Measurements from ENCODE around the gene KCNQ2.
"Not testable (repeated sequence)": the region's sequence is repeated elsewhere in the genome, so short reads cannot be mapped to it uniquely, and the experiment has no call there.

The KCNQ2 gene

GRCh38 chr20:63380346-63380870, 92.0 kb downstream of the KCNQ2 start:
- no peak for DNase-seq

GRCh38 chr20:63379872-63380271, 92.6 kb downstream of the KCNQ2 start:
- DNase-seq = not testable (repeated sequence)

- no peak for DNase-seq
These were observed 93.2 kb downstream of the KCNQ2 start for GRCh38 chr20:63379296-63379695.

GRCh38 chr20:63378626-63379025, 93.8 kb downstream of the KCNQ2 start:
- no peak for DNase-seq

DNA sequence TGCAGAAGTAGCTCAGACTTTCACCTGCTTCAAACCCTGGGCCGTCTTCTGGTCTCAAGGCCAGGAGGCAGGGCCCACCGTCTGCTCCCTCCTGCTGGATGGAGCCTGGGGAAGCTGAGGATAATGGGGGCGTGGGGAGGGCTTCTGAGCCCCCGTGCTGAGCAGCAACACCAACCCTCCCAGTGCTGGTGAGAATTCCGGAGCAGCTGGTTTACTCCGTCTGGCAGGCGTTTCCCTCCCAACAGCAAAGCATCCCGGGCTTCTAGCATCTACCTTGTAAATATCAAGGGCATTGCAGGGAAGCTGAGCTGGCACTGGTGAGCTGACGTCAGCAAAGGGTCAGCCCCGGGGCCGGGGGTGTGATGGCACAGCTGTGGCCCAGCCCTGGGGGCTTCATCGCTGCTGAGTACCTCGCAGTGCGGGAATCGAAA, 94.5 kb downstream of the KCNQ2 start:
- no peak for DNase-seq

DNA sequence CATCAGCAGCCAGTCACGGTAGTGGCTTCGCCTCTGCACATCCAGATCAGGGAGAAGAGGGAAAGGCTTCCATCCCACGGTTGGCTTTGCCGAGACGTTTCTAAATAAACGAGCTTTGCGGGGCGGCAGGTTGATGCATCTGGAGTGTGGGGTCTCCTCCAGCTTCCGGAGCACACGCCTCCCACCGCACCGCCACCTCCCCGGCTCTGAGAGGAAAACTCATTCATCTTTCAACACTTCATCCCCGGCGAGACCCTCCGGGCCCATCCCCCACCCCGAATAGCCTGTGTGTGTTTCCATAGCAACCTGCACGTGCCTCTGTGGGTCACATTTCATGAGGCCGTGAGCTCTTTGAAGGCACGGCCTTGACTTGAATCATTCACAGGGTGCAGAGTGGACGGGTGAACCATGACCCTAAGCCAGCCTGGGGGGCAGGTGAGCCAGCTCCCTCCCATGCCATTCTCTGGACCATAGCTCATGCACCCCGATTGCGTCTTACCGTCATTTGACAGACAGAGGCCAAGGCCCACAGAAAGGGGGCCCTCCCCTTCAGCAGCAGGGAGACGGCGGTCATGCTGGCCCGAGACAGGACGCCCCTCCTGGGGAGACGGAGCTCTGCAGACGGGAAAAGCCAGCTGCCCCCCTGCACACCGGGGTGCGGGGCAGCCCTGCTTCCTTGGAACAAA, 95.1 kb downstream of the KCNQ2 start:
- peak; percentile 49 to 77 for DNase-seq

DNA sequence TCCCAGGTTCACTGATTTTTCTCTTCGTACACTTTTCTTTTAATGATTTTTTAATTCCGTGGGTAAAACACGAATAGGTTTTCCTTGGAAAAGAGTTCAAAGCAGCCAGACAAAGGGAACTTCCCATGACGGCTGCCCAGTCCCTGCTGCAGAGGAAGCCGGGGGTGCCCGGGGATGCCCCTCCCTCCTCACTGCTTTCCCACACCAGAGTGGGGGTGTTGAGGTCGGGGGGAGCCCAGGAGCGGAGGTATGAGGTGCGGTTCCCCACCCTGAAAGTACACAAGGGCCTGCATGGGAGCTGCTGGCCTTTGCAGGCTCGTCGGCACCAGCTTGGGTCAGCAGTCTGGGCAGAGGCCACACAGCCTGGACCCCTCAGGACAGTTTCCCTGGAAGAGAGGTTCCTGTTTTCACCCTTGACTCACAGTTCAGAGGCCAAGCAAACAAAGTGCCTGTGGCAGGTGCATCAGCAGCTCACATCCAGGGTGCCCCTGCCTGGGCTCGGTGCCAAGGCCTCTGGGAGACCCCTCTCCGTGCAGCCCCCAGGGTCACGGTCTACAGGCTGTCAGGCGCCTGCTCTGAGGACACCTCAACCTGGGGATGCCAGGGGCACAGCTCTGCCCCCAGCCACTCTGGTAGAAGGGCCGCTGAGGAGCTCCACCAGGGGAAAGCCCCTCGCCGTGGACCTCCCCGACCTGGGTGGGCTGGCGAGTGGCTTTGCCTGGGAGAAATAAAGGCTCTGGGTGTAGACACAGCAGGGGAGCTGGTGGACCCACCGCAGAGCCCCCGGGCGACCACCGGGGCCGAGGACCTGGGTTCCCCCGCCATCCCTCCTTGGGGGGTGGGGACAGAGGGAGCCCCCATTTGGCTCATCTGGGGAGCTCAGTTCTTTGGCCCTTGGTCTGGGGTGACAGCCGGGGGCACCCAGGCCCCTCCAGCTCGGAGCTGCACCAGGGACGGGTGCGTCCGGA, 95.9 kb downstream of the KCNQ2 start:
- no peak for DNase-seq

DNA sequence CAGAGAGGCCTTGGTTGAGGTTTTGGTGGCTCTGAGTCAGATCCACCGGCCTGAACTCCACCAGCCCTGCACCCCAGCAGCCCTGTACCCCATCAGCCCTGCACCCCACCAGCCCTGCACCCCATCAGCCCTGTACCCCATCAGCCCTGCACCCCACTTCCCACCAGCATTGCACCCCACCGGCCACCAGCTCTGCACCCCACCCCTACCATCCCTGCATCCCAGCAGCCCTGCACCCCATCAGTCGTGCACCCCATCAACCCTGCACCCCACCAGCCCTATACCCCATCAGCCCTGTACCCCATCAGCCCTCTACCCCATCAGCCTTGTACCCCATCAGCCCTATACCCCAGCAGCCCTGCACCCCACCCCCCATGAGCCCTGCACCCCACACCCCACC, 97.0 kb downstream of the KCNQ2 start:
- DNase-seq = no peak

DNA sequence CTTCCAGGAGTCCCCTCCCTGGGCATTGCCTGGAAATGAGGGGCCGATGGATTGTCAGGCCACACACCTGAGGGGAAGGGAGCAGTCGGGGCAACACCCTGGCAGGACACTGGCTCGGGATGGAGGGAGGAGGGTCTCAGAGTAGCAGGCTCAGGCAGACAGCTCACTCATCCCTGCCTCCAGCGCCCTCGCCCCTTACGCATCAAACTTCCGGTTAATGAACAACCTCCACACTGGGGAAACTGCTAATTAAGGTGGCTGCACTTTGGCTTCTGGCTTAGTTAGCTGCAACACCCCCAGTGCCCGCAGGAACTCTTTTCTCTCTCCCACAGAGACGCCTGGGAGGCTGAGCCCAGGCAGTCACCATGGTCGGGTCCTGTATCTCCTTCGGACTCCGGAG, 98.0 kb downstream of the KCNQ2 start:
- DNase-seq = no peak

GRCh38 chr20:63373996-63374395, 98.5 kb downstream of the KCNQ2 start:
- no peak for DNase-seq

DNA sequence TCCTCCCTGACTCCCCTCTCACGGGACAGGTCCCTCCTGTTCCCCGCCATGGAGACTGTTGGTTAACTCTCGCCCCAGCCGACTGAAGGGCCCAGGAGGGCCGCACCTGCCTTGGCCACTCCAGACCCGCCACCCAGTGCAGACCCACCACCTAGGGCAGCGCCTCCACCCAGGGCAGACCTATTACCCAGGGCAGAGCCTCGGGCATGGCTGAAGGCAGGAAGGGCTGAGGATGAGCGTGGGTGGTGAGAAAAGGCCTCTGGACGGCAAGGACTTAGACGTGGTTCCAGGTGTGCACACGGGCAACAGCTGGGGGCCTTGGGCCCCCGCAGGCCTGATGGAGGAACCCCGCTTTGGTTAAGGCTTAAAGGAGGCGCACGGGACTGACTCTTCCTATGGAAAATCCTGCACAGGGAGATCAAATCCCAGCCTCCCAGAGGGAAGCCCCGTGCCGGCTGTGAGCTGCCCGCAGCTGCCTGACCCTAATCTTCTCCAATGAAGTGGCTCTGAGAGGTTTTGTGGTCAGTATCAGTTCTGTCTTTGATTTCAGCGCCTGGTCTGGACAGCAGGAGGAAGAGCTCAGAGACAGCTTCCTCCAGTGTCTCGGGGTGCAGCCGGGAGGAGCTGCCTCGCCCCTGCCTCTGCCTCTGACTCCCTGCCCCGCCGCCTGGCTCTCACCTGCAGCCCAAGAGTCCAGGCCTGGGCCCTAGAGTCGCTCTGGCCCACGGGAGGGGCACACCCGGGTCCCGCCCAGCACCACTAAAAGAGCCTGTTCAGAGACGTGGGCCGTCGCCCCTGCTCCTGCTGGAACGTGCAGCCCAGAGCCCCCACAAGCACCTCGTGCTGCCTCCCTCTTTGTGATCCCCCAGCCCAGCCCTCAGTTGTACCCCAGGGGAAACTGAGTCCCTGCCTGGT, 99.2 kb downstream of the KCNQ2 start:
- no peak for DNase-seq

DNA sequence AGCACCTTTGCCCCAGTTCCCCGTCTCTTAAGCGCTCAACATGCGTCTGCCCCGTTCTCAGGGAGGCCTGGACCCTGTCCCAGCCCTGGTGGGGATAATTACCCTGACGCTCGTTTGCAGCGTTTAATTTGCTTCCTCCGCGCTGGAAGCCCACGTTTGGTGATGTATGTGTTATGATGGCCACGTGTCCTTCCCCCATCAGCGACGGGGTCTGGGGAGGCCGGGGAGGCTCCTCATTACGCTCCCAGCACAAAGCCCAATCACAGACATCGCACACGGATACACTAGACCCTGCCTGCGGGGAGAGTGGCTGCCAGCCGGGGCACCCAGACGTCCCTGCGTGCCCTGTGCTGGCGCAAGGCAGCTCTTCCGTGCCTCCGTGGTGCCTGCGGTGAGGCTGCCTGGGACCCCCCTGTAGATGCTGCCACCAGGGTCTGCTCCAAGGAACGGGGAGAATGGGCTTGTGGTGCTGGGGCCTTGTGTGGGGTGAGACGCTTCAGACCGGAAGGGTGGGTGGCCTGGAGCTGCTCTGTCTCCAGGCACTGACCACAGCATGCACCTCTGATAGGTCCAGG, 101.1 kb downstream of the KCNQ2 start:
- no peak for DNase-seq

DNA sequence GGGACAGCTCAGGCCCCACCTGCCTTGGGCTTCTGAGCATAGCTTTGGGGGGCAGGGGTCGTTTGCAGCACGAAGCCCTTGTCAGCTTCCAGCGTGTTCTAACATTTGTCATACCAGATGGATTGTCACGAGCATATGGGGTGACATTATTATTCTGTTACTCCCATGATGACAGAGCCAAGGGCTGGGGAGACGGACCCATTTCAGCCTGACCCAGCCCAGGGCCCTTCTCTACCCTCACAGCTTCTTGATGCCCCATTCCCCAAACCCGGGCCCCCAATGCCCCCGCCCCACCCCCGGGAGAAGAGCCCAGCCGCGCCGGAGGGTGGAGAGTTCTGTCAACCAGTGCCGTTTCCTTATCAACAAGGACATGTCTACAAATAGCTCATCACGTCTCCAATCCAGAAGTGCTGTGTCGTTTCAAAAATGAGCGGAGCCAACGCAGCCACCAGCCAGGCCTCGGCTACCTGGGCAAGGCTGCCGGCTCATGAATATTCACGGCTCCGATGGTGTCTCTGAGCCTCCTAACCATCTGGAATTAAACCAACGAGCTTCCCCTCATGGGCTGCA, 101.8 kb downstream of the KCNQ2 start:
- peak in 1 of 2 experiments; percentile 62 for DNase-seq

DNA sequence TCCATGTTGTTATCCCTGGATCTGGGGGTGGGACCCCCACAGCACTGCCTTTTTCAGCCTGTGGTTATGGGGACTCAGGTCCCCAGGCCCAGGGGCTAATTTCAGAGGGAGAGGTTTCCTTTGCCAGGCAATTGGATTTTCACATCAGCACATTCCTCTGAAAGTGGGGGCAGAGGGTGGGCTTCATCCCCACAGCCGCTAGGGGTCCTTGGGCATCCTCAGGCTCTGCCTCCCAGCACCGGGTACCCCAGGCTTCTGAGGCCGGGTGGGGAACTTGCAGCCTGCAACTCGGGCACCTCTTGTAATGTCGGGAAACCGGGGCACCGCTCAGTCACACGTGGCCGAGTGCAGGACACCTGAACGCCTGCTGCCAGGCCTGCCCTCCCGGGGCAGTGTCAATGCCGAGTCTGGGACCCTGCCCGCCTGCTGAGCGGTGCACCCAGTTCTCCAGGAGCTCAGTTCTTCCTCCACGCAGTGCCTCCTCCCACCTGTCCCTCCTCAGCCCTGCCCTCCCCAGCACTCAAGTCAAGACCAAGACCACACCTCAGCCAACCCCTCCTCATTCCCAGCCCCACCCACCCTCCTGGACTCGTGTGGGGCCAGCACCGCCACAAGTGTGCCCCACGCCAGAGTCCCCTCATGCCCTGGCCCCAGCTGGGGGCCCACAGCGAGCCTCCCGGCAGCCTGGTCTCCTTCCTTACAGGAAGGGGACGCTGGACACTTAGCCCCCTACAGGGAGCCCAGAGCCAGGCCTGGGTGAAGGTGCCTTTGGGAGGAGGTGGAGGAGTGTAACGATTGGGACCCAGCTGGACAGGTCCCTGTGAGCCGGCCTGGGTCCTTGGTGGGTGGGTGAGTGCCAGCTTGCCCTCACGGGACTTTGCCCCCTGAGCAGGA, 102.5 kb downstream of the KCNQ2 start:
- no peak for DNase-seq

- DNase-seq = no peak
These were observed 103.4 kb downstream of the KCNQ2 start for GRCh38 chr20:63369024-63369530.

GRCh38 chr20:63368151-63368550, 104.3 kb downstream of the KCNQ2 start:
- DNase-seq = no peak

DNA sequence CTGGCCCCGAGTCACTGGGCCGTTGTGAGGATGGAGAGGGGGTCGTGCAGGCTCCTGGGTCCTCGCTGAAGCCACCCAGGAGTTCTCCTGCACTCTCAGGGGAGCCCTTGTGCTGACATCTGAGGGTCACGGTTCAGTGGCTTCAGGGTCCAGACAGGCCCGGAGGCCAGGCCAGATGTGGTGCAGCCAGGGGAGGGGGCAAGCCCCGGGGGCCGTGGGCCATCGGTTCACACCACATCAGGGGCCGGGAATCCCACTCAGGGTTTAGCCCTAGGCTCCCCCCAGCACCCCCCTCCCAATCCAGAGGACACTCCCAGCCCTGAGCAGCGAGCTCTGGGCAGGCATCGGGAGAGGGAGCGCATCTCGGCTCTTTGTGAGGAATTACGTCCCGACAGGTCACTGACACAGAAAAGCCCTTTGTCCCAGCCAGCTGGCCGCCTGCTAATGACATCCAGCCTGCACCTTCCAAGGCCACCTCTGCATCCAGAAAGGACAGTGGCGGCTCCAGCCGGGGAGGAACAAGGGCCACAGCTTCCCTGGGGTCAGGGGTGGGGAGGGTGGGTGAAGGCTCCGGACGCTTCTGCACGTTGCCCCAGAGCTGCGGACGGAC, 104.9 kb downstream of the KCNQ2 start:
- no peak for DNase-seq

- DNase-seq = no peak
These were observed 105.8 kb downstream of the KCNQ2 start for GRCh38 chr20:63366390-63367365.

Measured in NCI-H526 (cell line).